Measurements from ENCODE around the gene HOXA10.

HOXA10 gene

GRCh38 chr7:27143950-27144780 lies 30.0 kb downstream of the HOXA10 start:
- no peak for DNase-seq (ENCODE audit: low spot score)

- DNase-seq (ENCODE audit: low spot score) = peak; percentile 93
These were observed 30.8 kb downstream of the HOXA10 start, which contains the start of gene HOXA5 for GRCh38 chr7:27143023-27143949. Gene HOXA5 (minus strand): TSS chr7:27143681. CDS start chr7:27143607, 74 bp downstream.

- no peak for DNase-seq (ENCODE audit: low spot score)
These were observed 31.5 kb downstream of the HOXA10 start for GRCh38 chr7:27142580-27143022.

GRCh38 chr7:27141923-27142579 lies 32.1 kb downstream of the HOXA10 start:
- DNase-seq (ENCODE audit: low spot score) = no peak

- DNase-seq (ENCODE audit: low spot score) = no peak
These were observed 32.8 kb downstream of the HOXA10 start for GRCh38 chr7:27141137-27141922.

GRCh38 chr7:27140126-27140857 lies 33.8 kb downstream of the HOXA10 start:
- DNase-seq (ENCODE audit: low spot score) = no peak

- no peak for DNase-seq (ENCODE audit: low spot score)
These were observed 34.6 kb downstream of the HOXA10 start for GRCh38 chr7:27139334-27140125.

- no peak for DNase-seq (ENCODE audit: low spot score)
These were observed 35.2 kb downstream of the HOXA10 start for GRCh38 chr7:27138985-27139333.

- DNase-seq (ENCODE audit: low spot score) = no peak
These were observed 35.6 kb downstream of the HOXA10 start for GRCh38 chr7:27138472-27138871.

- DNase-seq (ENCODE audit: low spot score) = no peak
These were observed 36.3 kb downstream of the HOXA10 start for GRCh38 chr7:27137640-27138315.

GRCh38 chr7:27134392-27134791 lies 39.7 kb downstream of the HOXA10 start:
- no peak for DNase-seq (ENCODE audit: low spot score)

- DNase-seq (ENCODE audit: low spot score) = no peak
These were observed 40.5 kb downstream of the HOXA10 start for GRCh38 chr7:27133409-27134231.

- DNase-seq (ENCODE audit: low spot score) = no peak
These were observed 41.1 kb downstream of the HOXA10 start for GRCh38 chr7:27132978-27133377.

GRCh38 chr7:27132214-27132613 lies 41.9 kb downstream of the HOXA10 start:
- DNase-seq (ENCODE audit: low spot score) = no peak

GRCh38 chr7:27131390-27131819 lies 42.7 kb downstream of the HOXA10 start:
- DNase-seq (ENCODE audit: low spot score) = no peak

- peak; percentile 97 for DNase-seq (ENCODE audit: low spot score)
These were observed 43.4 kb downstream of the HOXA10 start, which contains the start of gene HOXA4 for GRCh38 chr7:27130540-27131389. Gene HOXA4 (minus strand): TSS chr7:27130757. CDS start chr7:27130733, 24 bp downstream.
